ENCODE measurements around the gene RXRG. TPM values are rescaled to one million over a fixed set of nuclear protein-coding genes. Genes with fewer than 3 reads are reported as not detected.

RXRG gene
- total RNA-seq, 1 donor from 2014 or later, result not detected

DNA sequence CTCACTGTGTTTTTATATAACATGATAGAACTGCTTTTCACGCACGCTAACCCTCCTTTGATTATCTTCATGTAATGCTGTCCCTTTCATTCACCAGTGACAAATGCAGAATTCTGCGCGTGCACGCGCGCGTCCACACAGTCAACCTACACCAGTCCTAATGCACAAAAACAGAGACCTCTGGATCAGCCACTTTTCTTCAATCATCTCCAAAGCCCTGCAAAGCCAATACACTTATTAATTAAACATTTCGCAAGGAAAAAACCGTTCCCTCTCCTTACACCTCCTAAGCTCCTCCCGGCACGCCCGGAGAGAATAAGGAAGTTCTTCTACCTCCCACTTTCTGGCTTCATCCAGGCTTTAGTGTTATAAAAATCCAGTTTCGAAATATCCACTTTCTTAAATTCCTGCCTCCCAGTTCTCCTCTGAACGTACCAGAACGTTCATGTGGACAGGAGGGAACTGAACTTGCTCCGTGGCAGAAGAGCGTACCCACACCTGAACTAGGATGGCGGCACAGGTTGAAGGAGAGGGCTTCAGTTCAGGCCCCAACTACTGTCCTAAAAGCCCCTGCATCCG lies 93.0 kb downstream of the RXRG start:
- H3K4me1 Mint-ChIP-seq (ENCODE audit: low read depth, unreplicated experiment), result peaks cover 8% of the 10 kb centered on the region
- Histone ChIP-seq H3K9me3 (ENCODE audit: insufficient read depth, low read depth, low read length) (peaks cover 2% of the 10 kb centered on the region), H3K27ac (ENCODE audit: low read depth, low read length) (no peak overlapping the region), H3K4me1 (ENCODE audit: insufficient read depth, low read length) (no peaks in the 10 kb centered on the region), H2AFZ (ENCODE audit: low read depth, low read length) (no peak overlapping the region), H3K27me3 (ENCODE audit: insufficient read depth, low read length) (peaks cover 76% of the 10 kb centered on the region), H4K20me1 (ENCODE audit: insufficient read depth, low read length) (no peaks in the 10 kb centered on the region), H3K79me2 (ENCODE audit: insufficient read depth, low read length) (no peaks in the 10 kb centered on the region), H3K4me3 (ENCODE audit: insufficient read depth, low read depth, low read length) (no peak overlapping the region), H3K36me3 (ENCODE audit: insufficient read depth, low read length) (no peaks in the 10 kb centered on the region), H3K9ac (ENCODE audit: low read length) (no peak overlapping the region), H3K4me2 (ENCODE audit: low read length) (no peak overlapping the region)
- no peak for TF ChIP-seq EZH2 (IDR thresholded peaks at IDR 0.05; ENCODE audit: insufficient read depth, low read length)
- TF ChIP-seq, protein P1, sequence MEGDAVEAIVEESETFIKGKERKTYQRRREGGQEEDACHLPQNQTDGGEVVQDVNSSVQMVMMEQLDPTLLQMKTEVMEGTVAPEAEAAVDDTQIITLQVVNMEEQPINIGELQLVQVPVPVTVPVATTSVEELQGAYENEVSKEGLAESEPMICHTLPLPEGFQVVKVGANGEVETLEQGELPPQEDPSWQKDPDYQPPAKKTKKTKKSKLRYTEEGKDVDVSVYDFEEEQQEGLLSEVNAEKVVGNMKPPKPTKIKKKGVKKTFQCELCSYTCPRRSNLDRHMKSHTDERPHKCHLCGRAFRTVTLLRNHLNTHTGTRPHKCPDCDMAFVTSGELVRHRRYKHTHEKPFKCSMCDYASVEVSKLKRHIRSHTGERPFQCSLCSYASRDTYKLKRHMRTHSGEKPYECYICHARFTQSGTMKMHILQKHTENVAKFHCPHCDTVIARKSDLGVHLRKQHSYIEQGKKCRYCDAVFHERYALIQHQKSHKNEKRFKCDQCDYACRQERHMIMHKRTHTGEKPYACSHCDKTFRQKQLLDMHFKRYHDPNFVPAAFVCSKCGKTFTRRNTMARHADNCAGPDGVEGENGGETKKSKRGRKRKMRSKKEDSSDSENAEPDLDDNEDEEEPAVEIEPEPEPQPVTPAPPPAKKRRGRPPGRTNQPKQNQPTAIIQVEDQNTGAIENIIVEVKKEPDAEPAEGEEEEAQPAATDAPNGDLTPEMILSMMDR (IDR thresholded peaks at IDR 0.05; ENCODE audit: insufficient read depth, low read depth, low read length), result no peak
- H3K27ac Mint-ChIP-seq (ENCODE audit: unreplicated experiment), result no peak overlapping the region
- H3K9me3 Mint-ChIP-seq (ENCODE audit: unreplicated experiment), result peaks cover 8% of the 10 kb centered on the region
- no peak overlapping the region for H3K4me3 Mint-ChIP-seq (ENCODE audit: unreplicated experiment)
- H3K36me3 Mint-ChIP-seq (ENCODE audit: low read depth, unreplicated experiment), result no peaks in the 10 kb centered on the region
- FAIRE-seq (no peak), DNase-seq (ENCODE audit: low read depth) (no peak)
- H3K27me3 Mint-ChIP-seq (ENCODE audit: low read depth, unreplicated experiment), result peaks cover 82% of the 10 kb centered on the region

Other genes with a start within 250 kb of the RXRG start
- gene LMX1A, start 88.4 kb downstream of the RXRG start, total RNA-seq, result not detected in 2 replicates
- gene LRRC52, start 98.9 kb upstream of the RXRG start, total RNA-seq, result not detected in 2 replicates
- gene MGST3, start 186.1 kb upstream of the RXRG start, total RNA-seq, result 192 and 210 TPM in 2 replicates